Stimulated activated naive CD4-positive, alpha-beta T cell treated with Interleukin-2 at 50 U/mL for 16 hours (primary cell): ENCODE results near the gene USP49.
"Not testable (repeated sequence)": the region's sequence is repeated elsewhere in the genome, so short reads cannot be mapped to it uniquely, and the experiment has no call there.

ENCODE experiments used
- DNase-seq: peaks from one replicate; lab custom pipeline; 2025; lab: John Stamatoyannopoulos, UW

USP49 gene

DNA sequence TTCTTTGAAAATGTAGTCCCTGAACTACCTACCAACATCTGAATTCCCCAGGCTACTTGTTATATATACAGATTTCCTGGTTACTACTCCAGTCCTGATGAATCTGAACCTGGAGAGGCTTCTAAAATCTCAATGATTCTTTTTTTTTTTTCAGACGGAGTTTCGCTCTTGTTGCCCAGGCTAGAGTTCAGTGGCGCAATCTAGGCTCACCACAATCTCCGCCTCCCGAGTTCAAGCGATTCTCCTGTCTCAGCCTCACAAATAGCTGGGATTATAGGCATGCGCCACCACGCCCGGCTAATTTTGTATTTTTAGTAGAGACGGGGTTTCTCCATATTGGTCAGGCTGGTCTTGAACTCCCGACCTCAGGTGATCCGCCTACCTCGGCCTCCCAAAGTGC is 83.2 kb downstream of the USP49 start:
- not testable (repeated sequence) for DNase-seq

DNA sequence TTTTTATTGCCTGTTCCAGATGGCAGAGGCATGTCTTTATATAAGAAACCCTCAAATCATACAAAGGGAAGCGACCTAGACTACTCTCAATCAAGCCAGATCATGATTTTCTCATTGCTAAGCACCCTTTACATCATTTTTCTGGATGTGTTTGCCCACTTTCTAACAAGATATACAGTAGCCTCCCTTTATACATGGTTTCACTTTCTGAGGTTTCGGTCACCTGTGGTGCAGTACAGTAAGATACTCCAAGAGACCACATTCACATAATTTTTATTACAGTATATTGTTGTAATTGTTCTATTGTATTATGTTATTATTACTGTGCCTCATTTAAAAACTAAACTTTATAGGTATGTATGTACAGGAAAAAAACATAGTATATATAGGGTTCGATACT is 84.1 kb downstream of the USP49 start:
- DNase-seq, result no peak

DNA sequence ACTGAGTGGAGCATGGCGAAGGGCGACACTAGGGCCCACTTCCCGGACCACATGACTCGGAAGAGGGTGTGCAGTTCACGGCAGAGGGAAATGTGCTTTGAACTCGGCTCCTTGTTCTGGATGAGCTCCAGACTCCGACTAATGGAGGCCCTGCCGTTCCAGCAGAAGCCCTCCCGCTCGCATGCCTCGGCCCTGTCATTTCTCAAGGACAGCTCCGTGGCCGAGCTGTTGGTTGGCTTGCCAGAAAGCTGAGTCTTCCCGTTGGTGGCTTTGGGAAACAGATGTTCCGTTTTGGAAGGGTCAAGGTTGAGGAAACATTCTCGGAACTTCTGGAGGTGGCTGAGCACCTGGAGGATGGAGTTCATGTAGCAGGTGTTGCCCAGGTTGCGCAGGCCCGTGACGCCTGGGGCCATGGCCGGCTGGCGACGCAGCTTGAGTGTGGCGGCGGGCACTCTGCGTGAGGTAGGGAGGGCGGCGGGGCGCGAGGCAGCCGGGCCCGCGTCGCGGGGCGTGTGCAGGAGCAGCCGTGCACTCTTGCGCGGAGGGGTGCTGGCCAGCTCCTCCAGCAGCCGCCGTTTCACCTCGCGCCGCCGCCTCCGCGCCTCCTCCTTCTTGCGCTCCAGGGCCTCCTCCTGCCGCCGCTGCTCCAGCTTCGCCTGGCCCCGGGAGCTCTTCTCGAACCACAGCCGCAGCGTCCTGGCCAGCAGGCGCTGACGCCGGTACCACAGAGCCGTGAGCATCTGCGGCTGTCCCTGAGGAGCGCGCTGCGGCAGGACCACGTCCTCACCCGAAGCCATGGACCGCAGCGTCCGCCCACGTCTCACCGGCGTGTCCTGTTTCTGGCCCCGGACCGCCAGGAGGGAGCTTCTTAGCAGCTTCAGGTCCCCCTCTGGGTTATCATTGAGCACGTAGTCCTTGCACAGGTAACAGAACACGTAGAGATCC is 89.1 kb downstream of the USP49 start:
- no peak for DNase-seq

DNA sequence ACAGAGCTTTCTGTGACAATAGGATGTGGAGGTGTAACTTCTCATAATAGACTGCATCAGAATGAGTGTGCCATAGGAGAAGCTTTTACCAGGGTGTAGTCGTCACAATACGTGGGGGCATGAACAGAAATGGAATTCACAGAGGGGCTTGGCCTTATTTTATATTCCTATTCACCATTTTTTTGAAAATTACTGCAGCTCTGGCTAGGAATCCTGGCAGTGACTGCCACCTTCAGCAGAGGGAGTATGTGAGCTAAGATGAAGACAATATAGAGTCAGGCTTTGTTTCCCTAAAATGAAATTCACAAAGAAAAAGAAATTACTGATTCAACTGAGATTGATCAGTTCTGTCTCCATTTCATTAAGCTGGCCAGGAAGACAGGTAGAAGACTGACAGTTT is 93.8 kb downstream of the USP49 start:
- DNase-seq, result no peak

DNA sequence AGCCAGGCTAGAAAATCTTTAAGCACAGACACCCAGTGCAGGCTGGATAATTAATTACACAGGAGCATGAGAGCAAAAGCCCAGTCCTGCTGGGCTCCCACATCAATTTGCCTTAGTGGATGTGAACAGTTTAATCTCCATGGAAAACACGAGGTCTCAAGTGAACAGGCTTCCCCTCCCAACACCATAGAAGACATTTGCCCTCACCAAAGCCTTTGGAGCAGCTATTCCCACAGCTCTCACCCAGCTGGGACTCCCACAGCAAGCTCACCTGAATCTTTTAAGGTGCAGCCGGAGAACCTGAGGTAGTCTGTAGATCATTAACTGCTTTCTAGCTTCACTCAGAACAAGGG is 95.6 kb downstream of the USP49 start:
- DNase-seq, result no peak

DNA sequence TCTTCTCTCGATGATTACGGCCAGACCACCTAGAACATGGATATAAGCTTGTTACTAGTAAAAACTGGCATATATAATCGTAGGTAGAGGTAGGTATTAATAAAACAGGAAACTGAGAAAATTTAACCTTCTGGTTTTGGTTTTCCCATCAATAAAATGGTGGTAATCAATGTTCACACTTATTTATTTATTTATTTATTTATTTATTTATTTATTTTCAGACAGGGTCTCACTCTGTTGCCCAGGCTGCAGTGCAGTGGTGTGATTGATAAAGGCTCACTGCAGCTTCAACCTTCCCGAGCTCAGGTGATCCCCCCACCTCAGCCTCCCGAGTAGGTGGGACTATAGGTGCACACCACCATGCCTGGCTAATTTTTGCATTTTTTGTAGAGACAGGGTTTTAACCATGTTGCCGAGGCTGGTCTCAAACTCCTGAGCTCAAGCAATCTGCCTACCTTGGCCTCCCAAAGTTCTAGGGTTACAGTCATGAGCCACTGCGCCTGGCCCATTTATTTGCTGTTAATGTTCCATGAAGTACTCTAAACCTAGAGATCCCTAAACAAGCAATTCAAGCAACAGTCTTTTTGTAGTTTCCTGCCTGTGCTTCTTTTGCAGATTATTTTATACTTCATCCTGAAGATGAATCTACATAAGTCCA is 96.1 kb downstream of the USP49 start:
- DNase-seq, result no peak

DNA sequence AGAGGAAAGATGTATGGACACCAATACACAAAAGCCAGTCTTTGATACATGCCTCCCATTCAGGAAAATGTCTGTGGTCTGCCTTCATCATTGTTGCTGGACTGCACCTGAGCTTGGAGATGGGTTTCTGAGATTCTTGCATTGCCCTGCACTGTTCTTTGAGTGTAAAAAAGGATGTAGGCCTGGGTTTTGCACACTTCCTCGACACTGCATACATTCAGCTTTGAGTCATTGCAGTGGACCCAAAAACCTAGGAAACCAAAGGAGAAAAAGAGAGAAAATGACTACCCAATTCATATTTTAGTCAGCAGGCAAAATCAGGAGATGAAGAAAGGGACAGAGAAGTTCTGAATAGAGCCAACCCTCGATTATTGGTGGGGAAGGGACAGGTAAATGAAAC is 98.7 kb downstream of the USP49 start:
- DNase-seq, result no peak

DNA sequence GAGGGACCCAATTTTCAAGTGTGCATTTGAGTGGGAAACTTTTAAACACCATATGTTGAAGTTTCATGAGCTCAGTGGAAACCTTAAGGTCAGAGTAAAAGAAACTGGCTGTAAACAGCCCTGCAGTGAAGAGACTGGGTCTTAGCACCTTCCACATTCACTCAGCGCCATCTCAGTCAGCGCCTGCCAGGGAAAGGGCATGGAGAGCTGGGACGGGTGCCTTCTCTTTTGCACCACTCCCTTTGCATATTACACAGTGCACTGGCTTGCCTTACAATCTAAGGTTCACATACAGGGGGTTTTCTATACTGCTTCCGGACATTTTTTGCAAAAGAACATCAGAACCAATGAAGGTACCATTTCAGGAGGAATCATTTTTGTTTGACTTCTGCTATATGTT is 103.2 kb downstream of the USP49 start:
- DNase-seq, result no peak

DNA sequence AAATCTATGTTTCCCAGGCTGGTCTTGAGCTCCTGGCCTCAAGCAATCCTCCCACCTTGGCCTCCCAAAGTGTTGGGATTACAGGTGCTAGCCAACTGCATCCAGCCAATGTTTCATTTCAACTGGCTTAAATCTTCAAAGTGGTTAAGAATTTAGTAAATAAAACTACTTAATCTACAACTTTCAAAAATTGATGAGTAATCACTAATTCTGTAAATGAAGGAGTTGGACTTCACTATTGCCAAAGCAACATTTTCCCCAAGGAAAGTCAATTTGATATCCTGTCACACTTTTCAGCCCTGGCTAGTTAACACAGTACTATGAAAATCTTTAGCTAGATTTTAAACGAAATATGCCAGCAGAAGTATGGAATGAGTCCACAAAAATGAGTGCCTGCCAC is 103.9 kb downstream of the USP49 start:
- DNase-seq, result no peak

DNA sequence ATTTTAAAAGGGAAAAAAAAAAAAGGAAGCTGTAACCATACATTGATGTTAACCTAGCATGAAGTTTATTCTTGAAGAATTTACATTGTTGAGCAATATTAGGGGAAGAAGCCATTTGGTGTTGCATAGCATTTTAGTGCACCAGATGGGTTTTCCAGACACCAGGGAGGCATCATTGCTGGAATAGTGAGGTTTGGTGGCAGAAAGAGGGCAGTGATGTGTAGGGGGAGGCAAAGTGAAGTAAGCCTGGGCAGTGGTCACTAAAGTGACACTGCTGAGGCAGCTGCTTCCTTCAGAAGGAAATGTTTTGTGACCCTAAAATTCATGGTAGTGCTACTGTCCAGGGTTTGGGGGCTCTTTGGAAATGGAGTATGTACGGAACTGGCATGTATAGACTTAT is 105.1 kb downstream of the USP49 start:
- no peak for DNase-seq

DNA sequence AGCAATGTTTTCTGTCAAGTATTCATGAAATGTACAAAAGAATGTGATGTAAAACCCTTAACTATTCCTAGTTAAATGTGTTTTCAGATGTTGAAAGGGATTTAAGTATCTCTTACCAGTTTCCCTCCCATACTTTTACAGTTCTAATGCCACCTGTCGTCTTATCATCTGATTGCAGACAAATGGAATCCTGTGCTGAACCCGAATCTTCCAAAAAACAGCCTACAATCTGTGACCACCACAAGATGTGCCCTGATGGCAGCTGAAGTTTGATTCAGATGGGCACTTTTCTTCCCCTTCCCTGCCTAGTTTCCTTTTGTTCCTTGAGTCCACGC is 105.8 kb downstream of the USP49 start:
- DNase-seq, result no peak

DNA sequence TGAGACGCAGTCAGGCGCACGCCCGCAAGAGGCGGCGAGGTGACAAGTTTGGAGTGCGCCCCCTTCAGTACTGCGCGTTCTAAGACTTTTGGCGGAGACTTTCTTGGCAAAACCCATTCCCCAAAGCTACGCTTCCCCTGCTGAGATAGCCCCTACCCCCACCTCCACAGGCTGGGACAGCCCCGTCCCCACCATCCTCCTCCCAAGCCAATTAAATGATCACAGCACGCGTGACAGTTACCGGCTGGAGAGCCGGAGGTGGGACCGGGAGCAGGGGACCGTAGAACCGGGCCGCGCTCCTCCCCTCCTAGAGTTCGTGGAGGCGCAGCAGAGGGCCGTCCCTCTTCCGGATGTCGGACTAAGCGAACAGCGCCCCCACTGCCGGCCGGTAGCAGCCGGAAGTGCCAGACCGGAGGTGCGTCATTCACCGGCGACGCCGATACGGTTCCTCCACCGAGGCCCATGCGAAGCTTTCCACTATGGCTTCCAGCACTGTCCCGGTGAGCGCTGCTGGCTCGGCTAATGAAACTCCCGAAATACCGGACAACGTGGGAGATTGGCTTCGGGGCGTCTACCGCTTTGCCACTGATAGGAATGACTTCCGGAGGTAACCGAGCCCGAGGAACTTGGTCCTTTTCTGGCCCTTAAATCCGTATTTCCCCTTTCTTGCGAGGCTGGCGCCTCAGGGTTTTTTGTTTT is 107.8 kb downstream of the USP49 start, which contains the start of gene TOMM6:
TSS of gene TOMM6 (plus strand) at position 476 of the 699 bp plus-strand sequence. CDS start at position 480, 4 bp downstream.
- peak; percentile 92 for DNase-seq

DNA sequence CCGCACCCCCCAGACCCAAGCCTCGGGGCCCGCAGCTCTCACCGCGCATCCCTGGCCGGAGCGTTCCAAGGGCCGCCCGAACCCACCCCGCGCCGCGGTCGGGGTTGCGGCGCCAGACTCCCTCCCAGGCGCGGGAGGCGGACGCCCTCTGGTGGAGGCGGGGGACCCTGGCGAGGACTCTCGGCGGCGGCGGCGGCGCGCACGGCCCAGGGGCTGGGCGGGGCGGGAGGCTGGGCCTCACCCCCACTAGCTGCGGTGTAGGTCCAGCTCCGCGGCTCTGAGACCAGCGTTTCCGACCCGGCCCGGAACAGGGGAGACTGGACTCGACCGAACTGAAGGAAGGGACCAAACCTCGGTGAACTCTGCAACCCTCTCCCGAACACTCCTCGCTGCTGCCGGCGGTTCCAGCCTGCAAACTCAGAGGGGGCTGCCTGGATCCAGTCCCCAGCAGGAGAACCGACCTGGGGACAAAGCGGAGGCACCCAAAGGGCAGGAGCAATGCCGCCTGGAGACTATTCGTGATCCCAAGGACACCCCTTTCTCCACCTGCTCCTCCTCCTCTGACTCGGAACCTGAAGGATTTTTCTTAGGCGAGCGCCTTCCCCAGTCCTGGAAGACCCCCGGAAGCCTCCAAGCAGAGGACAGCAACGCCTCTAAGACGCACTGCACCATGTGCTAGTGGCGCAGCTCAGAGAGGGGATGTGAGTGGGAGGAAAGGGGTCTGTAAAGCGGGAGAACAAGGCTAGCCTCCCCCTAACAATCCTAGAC is 108.5 kb downstream of the USP49 start:
- peak; percentile 83 for DNase-seq

DNA sequence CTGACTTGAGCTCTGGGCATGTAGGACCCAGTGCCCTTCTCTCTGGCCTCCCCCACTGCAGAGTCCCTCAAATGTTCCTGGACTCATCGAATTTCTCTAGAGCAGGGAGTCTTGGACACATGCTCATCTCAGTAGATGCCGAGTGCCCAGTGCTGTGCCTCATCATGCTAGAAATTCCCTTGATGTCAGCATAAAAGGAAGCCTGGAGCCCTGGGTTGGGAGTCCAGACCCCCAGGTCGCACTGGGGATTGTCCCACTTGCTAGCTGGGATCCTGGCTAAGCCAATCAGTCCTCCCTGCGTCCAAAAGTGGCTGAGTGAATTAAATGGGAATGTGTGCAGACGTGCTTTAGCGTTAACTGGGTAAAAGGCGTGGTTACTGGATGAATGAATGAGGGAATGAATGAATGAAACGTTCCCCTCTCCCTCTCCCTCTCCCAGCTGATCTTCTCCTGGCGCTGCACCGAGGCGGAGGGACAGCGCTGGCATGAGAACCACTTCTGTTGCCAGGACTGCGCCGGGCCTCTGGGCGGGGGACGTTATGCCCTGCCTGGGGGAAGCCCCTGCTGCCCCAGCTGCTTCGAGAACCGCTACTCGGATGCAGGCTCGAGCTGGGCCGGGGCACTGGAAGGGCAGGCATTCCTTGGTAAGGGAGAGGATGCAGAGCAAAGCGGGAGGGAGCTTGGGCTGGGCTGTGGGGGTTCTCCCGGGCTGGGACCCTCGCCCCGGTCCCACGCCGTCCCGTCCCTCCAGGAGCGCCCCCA is 109.3 kb downstream of the USP49 start:
- DNase-seq, result no peak

DNA sequence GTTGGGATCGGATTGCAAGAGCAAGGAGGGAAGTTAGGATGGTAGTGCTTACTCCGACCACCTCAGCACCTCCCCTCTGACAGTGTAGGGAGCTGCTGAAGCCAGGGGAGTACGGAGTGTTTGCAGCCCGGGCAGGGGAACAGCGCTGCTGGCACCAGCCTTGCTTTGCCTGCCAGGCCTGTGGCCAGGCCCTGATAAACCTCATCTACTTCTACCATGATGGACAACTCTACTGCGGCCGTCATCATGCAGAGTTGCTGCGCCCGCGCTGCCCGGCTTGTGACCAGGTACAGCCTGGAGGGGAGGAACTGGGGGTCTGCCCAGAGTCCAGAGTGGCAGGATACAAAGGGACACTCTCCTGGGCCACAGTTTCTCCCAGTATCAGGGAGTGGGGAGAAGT is 109.9 kb downstream of the USP49 start:
- DNase-seq, result no peak

DNA sequence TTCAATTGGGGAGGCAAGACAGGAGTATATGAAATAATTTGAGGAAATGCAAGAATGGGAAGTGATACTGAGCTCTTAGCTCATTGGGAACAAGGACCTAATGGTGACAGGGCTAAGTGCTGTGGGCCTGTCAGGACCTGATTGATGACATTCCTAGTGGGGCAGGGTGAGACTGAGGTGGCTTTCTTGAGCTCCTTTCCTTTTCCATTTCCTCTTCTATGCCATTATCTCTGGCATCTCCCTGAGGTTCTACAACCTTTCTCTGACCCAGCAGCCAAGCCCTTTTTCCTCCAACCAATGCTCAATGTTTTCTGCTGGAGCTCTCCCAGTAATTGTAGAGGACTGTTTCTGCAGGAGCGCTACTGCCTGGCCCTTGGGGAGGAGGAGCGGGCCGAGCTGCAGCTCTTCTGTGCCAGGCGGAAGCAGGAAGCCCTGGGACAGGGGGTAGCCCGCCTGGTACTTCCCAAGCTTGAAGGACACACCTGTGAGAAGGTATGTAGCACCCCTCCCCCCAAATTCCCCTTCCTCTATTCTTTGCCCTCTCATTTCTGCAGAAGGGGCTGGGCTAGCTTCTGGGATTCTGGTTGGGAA is 110.5 kb downstream of the USP49 start:
- no peak for DNase-seq

DNA sequence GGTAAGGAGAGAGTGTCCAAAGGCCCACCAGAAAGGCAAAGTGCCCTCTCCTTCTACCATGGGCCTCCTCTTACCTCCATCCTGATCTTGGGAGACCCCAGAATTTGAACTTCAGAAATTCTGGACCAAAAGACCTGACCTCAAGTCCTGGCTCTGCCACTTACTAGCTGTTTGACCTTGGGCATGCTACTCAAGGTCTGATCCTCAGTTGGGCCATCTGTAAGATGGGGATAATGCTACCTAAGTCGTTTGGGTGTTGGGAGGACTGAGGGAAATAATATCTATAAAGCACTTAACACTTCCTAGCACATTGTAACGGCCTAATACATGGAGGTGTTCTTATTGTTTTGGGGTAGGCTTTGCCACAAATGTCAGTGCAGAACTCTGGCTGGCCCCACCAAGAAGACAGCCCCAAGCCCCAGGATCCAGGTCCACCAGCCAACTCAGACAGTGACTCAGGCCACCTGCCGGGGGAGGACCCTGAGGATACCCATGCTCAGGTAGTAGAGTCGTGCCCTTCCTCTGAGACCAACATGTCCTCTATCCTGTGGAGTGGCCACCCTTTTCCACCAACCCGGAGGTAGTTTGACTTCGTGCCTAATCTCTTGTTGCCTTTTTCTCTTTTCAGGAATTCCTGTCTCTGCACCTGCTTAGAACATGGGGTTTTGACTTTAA is 111.9 kb downstream of the USP49 start:
- no peak for DNase-seq

DNA sequence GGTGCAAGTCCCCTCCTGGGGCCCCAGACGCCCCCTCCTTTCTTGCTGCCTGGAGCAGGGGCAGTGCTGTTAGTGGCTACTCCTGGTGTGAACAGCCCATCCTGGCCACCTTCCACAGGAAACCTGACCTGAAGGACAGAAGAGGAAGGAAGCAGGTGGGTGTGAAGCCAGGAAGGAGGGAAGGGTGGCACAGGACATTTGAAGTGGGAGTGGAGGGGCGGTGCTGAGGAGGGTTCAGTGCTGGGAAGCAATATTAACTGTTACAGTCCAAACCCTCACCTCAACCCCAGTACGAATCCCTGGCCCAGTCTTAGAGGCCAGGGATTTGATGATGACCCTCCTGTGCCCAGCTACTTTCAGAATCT is 113.8 kb downstream of the USP49 start:
- no peak for DNase-seq

DNA sequence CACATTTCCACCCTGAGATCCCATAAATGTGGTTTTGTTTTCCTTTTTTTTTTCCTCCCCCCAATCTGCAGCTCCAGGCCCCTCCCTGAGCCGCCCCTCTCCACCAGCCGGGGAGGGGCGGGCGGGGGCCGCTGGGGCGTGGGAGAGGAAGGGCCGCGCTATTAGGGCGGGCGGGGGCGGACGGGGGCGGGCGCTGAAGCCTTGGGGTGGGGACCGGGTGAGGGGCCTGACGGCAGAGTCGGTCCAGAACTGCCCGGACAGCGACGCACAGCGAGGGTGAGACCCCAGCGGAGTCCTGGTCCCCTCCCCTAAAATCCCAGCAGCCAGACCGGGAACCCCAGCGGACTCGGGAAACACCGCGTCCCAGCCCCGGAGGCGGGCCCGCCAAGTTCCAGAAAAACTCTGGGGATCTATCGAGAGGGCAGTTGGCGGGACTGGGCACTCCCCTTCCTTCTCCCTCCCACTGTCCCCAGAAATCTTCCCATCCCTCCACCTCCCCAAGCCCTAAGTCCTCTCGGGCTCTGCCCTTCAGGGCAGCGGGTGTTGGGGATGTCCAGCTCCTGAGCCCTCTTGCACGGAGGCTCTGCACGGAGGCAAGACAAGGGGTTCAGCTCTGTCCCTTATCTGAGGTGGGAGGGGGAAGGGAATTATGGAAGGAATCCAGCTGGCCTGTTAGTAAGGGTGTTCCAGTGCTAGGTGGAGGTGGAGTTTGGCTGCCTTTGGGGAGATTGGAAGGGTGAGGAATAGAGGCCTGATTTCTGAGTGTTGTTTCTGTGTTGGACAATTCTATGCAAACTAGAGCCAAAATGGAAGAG is 114.4 kb downstream of the USP49 start, which contains the start of gene PRICKLE4:
TSS of gene PRICKLE4 (plus strand) at position 232 of the 815 bp plus-strand sequence. CDS start 2,692 bp downstream, outside the sequence.
- no peak for DNase-seq
